Ramos (cell line): ENCODE measurements around the gene PCDHGA12.
"Not testable (repeated sequence)": the region's sequence is repeated elsewhere in the genome, so short reads cannot be mapped to it uniquely, and the experiment has no call there.

Experiments used
- in situ Hi-C: fragments of 300-500 bp; cut with MboI; formaldehyde crosslinking; loops from one replicate; pipeline ENCODE4 v1.14.3; 2022; ENCODE audit warnings: low sequenced_read_pairs; ENCODE audit not compliant: unreplicated experiment

PCDHGA12 gene

GRCh38 chr5:141430332-141431113 lies at the start of gene PCDHGA12:
Gene PCDHGA12 (plus strand): TSS chr5:141430507. CDS start chr5:141430760, 253 bp downstream.
- in situ Hi-C loops, result no loop called here

GRCh38 chr5:141382469-141383294 lies 47.6 kb upstream of the PCDHGA12 start, which contains the start of gene PCDHGA7:
Gene PCDHGA7 (plus strand): TSS chr5:141382742. CDS start chr5:141382900, 158 bp downstream.
- in situ Hi-C loops, result no loop called here

GRCh38 chr5:141383345-141383744 lies 47.0 kb upstream of the PCDHGA12 start:
- in situ Hi-C loops, result no loop called here

GRCh38 chr5:141384471-141385267 lies 45.6 kb upstream of the PCDHGA12 start:
- in situ Hi-C loops, result no loop called here

- in situ Hi-C loops, result not testable (repeated sequence)
Observed at GRCh38 chr5:141387557-141388311, 42.6 kb upstream of the PCDHGA12 start, which contains the start of gene PCDHGB4. Gene PCDHGB4 (plus strand): TSS chr5:141387698. CDS start chr5:141387885, 187 bp downstream.

- in situ Hi-C loops, result no loop called here
Observed at GRCh38 chr5:141388661-141389060, 41.6 kb upstream of the PCDHGA12 start.

- in situ Hi-C loops, result no loop called here
Observed at GRCh38 chr5:141389153-141390042, 40.9 kb upstream of the PCDHGA12 start.

GRCh38 chr5:141392429-141393198 lies 37.7 kb upstream of the PCDHGA12 start, which contains the start of gene PCDHGA8:
Gene PCDHGA8 (plus strand): TSS chr5:141392633. CDS start chr5:141392814, 181 bp downstream.
- in situ Hi-C loops, result no loop called here

- in situ Hi-C loops, result no loop called here
Observed at GRCh38 chr5:141393267-141393666, 37.0 kb upstream of the PCDHGA12 start.

- in situ Hi-C loops, result not testable (repeated sequence)
Observed at GRCh38 chr5:141394401-141395187, 35.7 kb upstream of the PCDHGA12 start.

- in situ Hi-C loops, result not testable (repeated sequence)
Observed at GRCh38 chr5:141397756-141398551, 32.4 kb upstream of the PCDHGA12 start, which contains the start of gene PCDHGB5. Gene PCDHGB5 (plus strand): TSS chr5:141397947. CDS start chr5:141398128, 181 bp downstream.

- in situ Hi-C loops, result no loop called here
Observed at GRCh38 chr5:141398608-141399007, 31.7 kb upstream of the PCDHGA12 start.

GRCh38 chr5:141399555-141400258 lies 30.6 kb upstream of the PCDHGA12 start:
- in situ Hi-C loops, result no loop called here

GRCh38 chr5:141402553-141403243 lies 27.6 kb upstream of the PCDHGA12 start, which contains the start of gene PCDHGA9:
Gene PCDHGA9 (plus strand): TSS chr5:141402778. CDS start chr5:141402953, 175 bp downstream.
- in situ Hi-C loops, result no loop called here

GRCh38 chr5:141403387-141403786 lies 26.9 kb upstream of the PCDHGA12 start:
- in situ Hi-C loops, result no loop called here
